ENCODE data around the gene NLRP3.

DNA sequence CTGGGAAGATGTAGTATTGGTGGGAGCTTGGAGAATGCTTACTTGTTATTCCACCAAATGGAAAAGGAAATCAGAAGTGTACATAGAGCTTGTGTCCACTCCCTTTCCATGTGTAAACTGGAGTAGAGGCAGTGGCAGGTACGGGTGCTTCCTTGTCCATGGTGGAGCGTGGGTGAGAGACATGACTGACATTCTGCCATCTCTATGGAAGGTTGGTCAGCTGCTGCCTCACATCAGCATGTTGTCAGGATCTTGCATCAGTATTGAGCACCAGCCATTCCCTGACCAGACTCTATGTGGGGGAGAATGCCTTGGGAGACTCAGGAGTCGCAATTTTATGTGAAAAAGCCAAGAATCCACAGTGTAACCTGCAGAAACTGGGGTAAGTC is 19.8 kb downstream of the NLRP3 start:
- TF ChIP-seq, protein P1, sequence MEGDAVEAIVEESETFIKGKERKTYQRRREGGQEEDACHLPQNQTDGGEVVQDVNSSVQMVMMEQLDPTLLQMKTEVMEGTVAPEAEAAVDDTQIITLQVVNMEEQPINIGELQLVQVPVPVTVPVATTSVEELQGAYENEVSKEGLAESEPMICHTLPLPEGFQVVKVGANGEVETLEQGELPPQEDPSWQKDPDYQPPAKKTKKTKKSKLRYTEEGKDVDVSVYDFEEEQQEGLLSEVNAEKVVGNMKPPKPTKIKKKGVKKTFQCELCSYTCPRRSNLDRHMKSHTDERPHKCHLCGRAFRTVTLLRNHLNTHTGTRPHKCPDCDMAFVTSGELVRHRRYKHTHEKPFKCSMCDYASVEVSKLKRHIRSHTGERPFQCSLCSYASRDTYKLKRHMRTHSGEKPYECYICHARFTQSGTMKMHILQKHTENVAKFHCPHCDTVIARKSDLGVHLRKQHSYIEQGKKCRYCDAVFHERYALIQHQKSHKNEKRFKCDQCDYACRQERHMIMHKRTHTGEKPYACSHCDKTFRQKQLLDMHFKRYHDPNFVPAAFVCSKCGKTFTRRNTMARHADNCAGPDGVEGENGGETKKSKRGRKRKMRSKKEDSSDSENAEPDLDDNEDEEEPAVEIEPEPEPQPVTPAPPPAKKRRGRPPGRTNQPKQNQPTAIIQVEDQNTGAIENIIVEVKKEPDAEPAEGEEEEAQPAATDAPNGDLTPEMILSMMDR (IDR thresholded peaks at IDR 0.05), result no peak
- TF ChIP-seq POLR2A (IDR thresholded peaks at IDR 0.05), result no peak

Data from uterus (tissue), 2 donors.